PFSK-1 (cell line): ENCODE results near the gene MAPK8.

Source experiments
- FOXP2 ChIP-seq: optimal IDR thresholded peaks from 2 replicates; pipeline ENCODE3; 2011; ENCODE audit warnings: borderline replicate concordance, control low read depth, inconsistent platforms; ENCODE audit not compliant: insufficient read depth; ENCODE audit errors: extremely low read length, extremely low read depth
- POLR2AphosphoS5 ChIP-seq: IDR thresholded peaks from 2 replicates; pipeline ENCODE4 v1.6.1; 2012; ENCODE audit warnings: low read depth, mild to moderate bottlenecking, control low read depth, low read length, moderate library complexity
- SIN3A ChIP-seq: IDR thresholded peaks from 2 replicates; pipeline ENCODE4 v1.6.1; 2012; ENCODE audit warnings: mild to moderate bottlenecking, low read length, moderate library complexity, borderline replicate concordance; ENCODE audit not compliant: insufficient read depth
- TAF1 ChIP-seq: IDR thresholded peaks from 2 replicates; pipeline ENCODE4 v1.6.1; 2012; ENCODE audit warnings: low read length, control low read depth, borderline replicate concordance; ENCODE audit not compliant: insufficient read depth
- TF ChIP-seq, protein P1 (sequence below), 2 experiments: IDR thresholded peaks; 2 replicates each; pipeline versions ENCODE4 v1.6.1 to v1.8.0; 2011 to 2012; ENCODE audit warnings: low read depth in 2 of 2, low read length in 2 of 2, control low read depth in 1 of 2, inconsistent platforms in 1 of 2, mild to moderate bottlenecking in 1 of 2, moderate library complexity in 1 of 2; ENCODE audit not compliant: insufficient read depth in 1 of 2

MAPK8 gene

DNA sequence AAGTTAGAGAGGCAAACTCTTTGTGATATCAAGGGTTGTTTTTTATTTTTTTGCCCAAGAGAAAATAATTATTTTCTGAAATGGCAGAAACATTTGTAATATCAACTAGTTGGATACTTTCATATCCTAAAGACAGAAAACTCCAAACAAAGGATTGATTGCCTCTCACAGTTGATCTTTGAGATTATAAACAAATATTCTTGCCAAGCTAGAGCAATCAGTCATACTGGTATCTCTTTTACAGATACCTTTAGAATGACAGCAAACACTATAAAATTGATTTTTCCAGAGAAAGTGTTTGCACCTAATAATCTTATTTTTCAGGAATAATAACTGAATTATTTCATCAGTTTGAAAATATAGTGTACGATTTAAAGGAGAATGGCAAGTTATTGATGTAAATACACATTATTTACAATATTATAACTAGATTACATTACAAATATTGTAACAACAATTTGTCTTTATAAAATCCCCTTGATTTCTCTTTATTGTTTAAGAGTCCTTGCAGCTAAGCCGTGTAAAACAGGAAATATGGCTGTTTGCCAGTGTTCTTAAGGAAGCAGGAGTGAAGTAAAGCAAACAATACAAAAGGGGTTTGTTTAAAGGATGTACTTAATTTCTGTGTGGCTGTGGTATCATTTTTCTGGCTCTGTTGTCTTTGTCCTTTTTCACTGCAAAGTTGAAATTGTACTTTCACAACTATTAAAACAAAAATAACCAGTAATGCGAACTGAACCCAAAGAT, 58.4 kb downstream of the MAPK8 start:
- TF ChIP-seq TAF1 (no peak), POLR2AphosphoS5 (no peak), SIN3A (no peak), FOXP2 (no peak)

DNA sequence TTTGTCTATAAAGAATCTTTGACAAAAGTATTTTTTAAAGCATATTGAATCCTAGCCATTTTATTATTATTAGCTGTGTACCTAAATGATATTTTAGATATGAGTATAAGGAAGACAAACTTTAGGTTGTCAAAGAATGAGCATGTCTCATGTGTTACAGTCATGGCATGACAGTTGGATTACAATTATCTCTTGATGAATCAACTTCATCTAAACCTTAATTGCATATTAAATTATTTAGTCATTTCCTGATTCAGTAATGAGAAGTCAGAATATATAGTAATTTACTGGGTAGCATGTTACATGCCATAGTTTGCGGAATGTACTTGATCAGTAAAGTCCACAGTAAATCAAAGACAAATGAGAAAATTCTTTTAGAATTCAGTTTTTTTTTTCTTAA, 59.2 kb downstream of the MAPK8 start:
- TF ChIP-seq POLR2AphosphoS5 = no peak
- TF ChIP-seq, protein P1, sequence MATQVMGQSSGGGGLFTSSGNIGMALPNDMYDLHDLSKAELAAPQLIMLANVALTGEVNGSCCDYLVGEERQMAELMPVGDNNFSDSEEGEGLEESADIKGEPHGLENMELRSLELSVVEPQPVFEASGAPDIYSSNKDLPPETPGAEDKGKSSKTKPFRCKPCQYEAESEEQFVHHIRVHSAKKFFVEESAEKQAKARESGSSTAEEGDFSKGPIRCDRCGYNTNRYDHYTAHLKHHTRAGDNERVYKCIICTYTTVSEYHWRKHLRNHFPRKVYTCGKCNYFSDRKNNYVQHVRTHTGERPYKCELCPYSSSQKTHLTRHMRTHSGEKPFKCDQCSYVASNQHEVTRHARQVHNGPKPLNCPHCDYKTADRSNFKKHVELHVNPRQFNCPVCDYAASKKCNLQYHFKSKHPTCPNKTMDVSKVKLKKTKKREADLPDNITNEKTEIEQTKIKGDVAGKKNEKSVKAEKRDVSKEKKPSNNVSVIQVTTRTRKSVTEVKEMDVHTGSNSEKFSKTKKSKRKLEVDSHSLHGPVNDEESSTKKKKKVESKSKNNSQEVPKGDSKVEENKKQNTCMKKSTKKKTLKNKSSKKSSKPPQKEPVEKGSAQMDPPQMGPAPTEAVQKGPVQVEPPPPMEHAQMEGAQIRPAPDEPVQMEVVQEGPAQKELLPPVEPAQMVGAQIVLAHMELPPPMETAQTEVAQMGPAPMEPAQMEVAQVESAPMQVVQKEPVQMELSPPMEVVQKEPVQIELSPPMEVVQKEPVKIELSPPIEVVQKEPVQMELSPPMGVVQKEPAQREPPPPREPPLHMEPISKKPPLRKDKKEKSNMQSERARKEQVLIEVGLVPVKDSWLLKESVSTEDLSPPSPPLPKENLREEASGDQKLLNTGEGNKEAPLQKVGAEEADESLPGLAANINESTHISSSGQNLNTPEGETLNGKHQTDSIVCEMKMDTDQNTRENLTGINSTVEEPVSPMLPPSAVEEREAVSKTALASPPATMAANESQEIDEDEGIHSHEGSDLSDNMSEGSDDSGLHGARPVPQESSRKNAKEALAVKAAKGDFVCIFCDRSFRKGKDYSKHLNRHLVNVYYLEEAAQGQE (IDR thresholded peaks at IDR 0.05; ENCODE audit: insufficient read depth in 1 of 2, low read depth in 2 of 2, low read length in 2 of 2) = no peak
- no peak for TF ChIP-seq TAF1
- no peak for TF ChIP-seq FOXP2
- TF ChIP-seq SIN3A = no peak

DNA sequence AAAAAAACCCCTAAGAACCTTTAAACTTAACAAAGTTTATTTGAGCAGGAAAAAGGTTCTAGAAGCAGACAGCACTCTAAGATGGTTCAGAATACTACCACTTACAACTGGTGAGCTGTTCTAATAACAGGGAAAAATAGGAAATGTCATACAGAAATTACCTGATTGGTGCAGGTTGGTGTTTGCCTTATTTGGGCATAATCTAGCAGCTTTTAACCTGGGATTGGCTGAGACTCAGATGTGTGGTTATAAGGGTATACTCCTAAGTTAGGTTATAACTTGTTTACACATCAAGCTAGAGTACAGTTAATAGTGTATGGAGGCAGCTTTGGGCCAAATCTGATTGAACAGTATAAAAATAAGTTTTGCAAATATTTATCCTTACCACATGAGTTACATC, 59.8 kb downstream of the MAPK8 start:
- no peak for TF ChIP-seq FOXP2
- no peak for TF ChIP-seq POLR2AphosphoS5
- TF ChIP-seq, protein P1 (IDR thresholded peaks at IDR 0.05; ENCODE audit: insufficient read depth in 1 of 2, low read depth in 2 of 2, low read length in 2 of 2) = no peak
- no peak for TF ChIP-seq SIN3A
- TF ChIP-seq TAF1 = no peak

DNA sequence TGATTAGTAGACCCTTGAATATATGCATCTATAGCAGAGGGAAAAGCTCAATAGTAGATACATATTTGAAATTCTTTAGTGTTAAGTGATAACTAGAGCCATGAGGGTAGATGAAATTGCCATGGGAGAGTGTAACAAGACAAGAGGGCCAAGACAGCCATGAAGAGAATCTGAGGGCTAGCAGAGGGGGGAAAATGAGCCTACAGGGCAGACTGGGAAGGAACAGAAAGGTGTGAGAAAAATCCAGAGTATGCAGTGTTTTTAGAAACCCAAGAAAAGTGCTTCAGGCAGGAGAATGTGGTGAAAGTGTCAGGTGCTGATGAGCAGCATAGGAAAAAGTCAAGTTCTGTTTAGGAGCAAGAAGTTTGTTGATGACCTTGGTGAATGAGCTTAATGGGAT, 63.0 kb downstream of the MAPK8 start:
- TF ChIP-seq SIN3A (no peak), FOXP2 (no peak), TAF1 (no peak), POLR2AphosphoS5 (no peak)
- TF ChIP-seq, protein P1 (IDR thresholded peaks at IDR 0.05; ENCODE audit: insufficient read depth in 1 of 2, low read depth in 2 of 2, low read length in 2 of 2) = no peak

DNA sequence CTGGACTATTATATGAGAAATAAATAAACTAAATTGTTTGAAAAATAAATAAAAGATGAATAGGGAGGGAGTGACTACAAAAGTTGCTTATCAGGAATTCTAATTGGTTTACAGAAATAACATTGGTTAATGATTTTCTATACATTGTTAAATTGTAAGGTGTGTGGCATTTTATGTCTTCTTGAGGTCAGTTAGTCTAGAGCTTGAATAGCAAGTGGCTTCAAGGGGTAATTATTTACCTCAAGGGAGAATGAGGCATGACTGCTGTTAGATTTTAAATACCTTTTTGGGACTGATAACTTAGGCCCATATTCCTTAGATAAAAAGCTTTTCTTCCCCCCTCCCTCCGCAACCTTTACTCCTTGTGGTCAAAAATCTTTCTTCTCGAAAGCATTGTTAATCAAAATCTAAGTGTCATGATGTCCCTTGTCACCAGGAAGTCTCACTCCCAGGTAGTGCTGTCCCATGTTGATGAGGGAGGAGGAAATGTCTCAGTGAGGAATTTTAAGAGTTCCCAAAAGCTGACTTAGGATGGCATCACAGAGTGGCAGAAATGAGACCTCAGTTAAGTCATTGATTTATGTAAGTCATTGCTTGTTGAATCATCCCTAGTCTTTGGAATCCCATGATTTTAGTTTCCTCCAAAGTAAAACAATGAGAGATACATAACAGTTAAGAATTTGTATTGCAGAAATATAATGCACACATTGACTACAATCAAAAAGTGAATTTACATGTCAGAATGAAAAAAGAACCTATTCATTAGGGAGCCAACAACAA, 71.5 kb downstream of the MAPK8 start:
- TF ChIP-seq, protein P1 (IDR thresholded peaks at IDR 0.05; ENCODE audit: insufficient read depth in 1 of 2, low read depth in 2 of 2, low read length in 2 of 2) = no peak
- TF ChIP-seq SIN3A = no peak
- no peak for TF ChIP-seq TAF1
- TF ChIP-seq FOXP2 = no peak
- TF ChIP-seq POLR2AphosphoS5 = no peak
